DND-41 (cell line): ENCODE results near the gene XRN2.
"Not testable (repeated sequence)": the region's sequence is repeated elsewhere in the genome, so short reads cannot be mapped to it uniquely, and the experiment has no call there.

Experiments used
- ATAC-seq: fragments of 200-7000 bp; cut with Tn5 transposase; 3 replicates; pipeline ENCODE4 v1.9.1; 2021; ENCODE audit warnings: low read depth; ENCODE audit not compliant: insufficient read depth
- DNase-seq: peaks from one replicate; pipeline ENCODE4 v3.0.0-alpha.2; 2020
- H2AFZ ChIP-seq: 2 replicates; pipeline ENCODE4 v1.6.0; 2012; ENCODE audit warnings: low read depth, low read length
- H3K27ac ChIP-seq: 2 replicates; pipeline ENCODE4 v1.5.1; 2012; ENCODE audit warnings: low read length, inconsistent platforms
- H3K27me3 ChIP-seq: fragments of 200-600 bp; sonication (generic); 2 replicates; pipeline ENCODE4 v1.6.0; 2012; ENCODE audit warnings: low read length, mild to moderate bottlenecking, inconsistent platforms; ENCODE audit not compliant: insufficient read depth, poor library complexity
- H3K36me3 ChIP-seq: 2 replicates; pipeline ENCODE4 v1.5.1; 2012; ENCODE audit warnings: low read length, inconsistent platforms; ENCODE audit not compliant: insufficient read depth
- H3K4me1 ChIP-seq: 2 replicates; pipeline ENCODE4 v1.5.1; 2012; ENCODE audit warnings: mild to moderate bottlenecking, low read length; ENCODE audit not compliant: insufficient read depth
- H3K4me2 ChIP-seq: 2 replicates; pipeline ENCODE4 v1.6.0; 2012; ENCODE audit warnings: mild to moderate bottlenecking, moderate library complexity, low read length, inconsistent platforms; ENCODE audit not compliant: insufficient read depth
- H3K4me3 ChIP-seq, 2 experiments: fragments of 200-600 bp in 1 of 2; shearing (Covaris generic) in 1 of 2; 2 replicates each; pipeline ENCODE4 v1.5.1; 2012 to 2016; ENCODE audit warnings: inconsistent platforms in 2 of 2, low read length in 2 of 2, mild to moderate bottlenecking in 2 of 2, low read depth in 1 of 2, moderate library complexity in 1 of 2
- H3K79me2 ChIP-seq: 2 replicates; pipeline ENCODE4 v1.6.0; 2012; ENCODE audit warnings: low read length, inconsistent platforms; ENCODE audit not compliant: insufficient read depth
- H3K9ac ChIP-seq: 2 replicates; pipeline ENCODE4 v1.6.0; 2012; ENCODE audit warnings: low read depth, mild to moderate bottlenecking, inconsistent platforms, low read length, moderate library complexity
- H3K9me3 ChIP-seq: 2 replicates; pipeline ENCODE4 v1.5.1; 2012; ENCODE audit warnings: low read length, moderate library complexity, mild to moderate bottlenecking, inconsistent platforms; ENCODE audit not compliant: insufficient read depth, severe bottlenecking
- H4K20me1 ChIP-seq: 2 replicates; pipeline ENCODE4 v1.6.0; 2012; ENCODE audit warnings: low read length; ENCODE audit not compliant: insufficient read depth
- EZH2 ChIP-seq: IDR thresholded peaks from 3 replicates; pipeline ENCODE4 v1.6.1; 2012; ENCODE audit warnings: borderline replicate concordance, low read depth, mild to moderate bottlenecking, moderate library complexity, low read length, inconsistent platforms; ENCODE audit not compliant: severe bottlenecking
- TF ChIP-seq, protein P1 (sequence below): IDR thresholded peaks from 2 replicates; pipeline ENCODE4 v1.5.1; 2012; ENCODE audit warnings: borderline replicate concordance, low read length, moderate library complexity, mild to moderate bottlenecking; ENCODE audit not compliant: poor library complexity, severe bottlenecking; ENCODE audit errors: extremely low read depth

XRN2 gene

DNA sequence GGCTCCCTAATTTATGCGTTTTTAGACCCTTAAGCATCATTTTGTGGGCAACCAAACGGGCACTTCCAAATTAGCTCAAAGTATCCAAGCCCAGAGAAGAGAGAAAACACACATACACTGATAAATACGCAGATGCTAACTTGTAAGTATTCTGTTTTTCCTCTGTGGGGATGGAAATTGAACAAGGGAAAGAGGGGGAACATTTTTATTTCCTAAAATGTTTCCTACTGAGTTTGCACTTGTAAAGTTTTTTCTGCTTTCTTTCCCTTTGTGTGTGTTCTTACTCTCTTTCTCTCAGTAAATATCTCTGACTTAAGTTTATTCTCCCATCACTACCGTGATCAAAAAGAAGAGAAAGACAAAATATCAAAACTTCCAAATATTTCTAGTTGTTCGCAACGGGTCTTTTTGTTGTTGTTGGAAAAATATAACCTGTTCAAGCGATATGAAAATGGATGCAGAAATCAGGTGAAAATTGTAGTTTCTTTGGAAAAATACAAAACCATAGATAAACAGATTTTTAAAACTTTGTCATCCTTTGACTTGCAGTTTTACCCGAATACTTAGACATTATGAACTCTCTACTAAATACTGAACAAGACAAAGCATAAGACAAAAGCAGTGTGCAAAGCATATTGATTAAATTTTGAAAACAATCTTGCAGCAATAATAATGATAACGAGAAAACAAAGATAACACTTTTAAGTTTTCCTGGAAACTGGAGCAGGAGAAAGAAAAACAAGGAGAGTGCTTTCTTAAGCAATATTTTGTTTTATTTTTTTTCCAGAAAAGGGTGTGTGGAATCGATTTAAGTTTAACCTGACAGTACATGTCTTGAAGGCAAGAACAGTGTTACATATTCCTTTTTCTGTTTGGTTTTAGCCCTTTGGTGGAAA lies 95.2 kb downstream of the XRN2 start:
- ATAC-seq (no peak), DNase-seq (no peak)
- H3K27me3 ChIP-seq = peaks cover 23% of the 10 kb centered on the region
- H3K4me2 ChIP-seq = no peak overlapping the region
- H4K20me1 ChIP-seq = no peaks in the 10 kb centered on the region
- no peaks in the 10 kb centered on the region for H3K9me3 ChIP-seq
- H3K79me2 ChIP-seq = no peaks in the 10 kb centered on the region
- no peak overlapping the region for H3K4me3 ChIP-seq
- no peaks in the 10 kb centered on the region for H3K36me3 ChIP-seq
- H3K4me1 ChIP-seq = no peaks in the 10 kb centered on the region
- H3K27ac ChIP-seq = no peak overlapping the region
- TF ChIP-seq, protein P1, sequence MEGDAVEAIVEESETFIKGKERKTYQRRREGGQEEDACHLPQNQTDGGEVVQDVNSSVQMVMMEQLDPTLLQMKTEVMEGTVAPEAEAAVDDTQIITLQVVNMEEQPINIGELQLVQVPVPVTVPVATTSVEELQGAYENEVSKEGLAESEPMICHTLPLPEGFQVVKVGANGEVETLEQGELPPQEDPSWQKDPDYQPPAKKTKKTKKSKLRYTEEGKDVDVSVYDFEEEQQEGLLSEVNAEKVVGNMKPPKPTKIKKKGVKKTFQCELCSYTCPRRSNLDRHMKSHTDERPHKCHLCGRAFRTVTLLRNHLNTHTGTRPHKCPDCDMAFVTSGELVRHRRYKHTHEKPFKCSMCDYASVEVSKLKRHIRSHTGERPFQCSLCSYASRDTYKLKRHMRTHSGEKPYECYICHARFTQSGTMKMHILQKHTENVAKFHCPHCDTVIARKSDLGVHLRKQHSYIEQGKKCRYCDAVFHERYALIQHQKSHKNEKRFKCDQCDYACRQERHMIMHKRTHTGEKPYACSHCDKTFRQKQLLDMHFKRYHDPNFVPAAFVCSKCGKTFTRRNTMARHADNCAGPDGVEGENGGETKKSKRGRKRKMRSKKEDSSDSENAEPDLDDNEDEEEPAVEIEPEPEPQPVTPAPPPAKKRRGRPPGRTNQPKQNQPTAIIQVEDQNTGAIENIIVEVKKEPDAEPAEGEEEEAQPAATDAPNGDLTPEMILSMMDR = no peak
- TF ChIP-seq EZH2 = no peak
- H2AFZ ChIP-seq = no peak overlapping the region
- no peak overlapping the region for H3K9ac ChIP-seq

GRCh38 chr20:21399005-21399475 lies 95.9 kb downstream of the XRN2 start:
- H3K9ac ChIP-seq = no peak overlapping the region
- no peaks in the 10 kb centered on the region for H4K20me1 ChIP-seq
- H3K27me3 ChIP-seq = peaks cover 23% of the 10 kb centered on the region
- TF ChIP-seq, protein P1 = no peak
- TF ChIP-seq EZH2 = no peak
- no peaks in the 10 kb centered on the region for H3K36me3 ChIP-seq
- DNase-seq = no peak
- no peak overlapping the region for H3K27ac ChIP-seq
- H3K4me2 ChIP-seq = no peak overlapping the region
- no peak for ATAC-seq
- H3K4me3 ChIP-seq = no peak overlapping the region
- no peak overlapping the region for H2AFZ ChIP-seq
- H3K4me1 ChIP-seq = no peaks in the 10 kb centered on the region
- H3K9me3 ChIP-seq = no peaks in the 10 kb centered on the region
- no peaks in the 10 kb centered on the region for H3K79me2 ChIP-seq

DNA sequence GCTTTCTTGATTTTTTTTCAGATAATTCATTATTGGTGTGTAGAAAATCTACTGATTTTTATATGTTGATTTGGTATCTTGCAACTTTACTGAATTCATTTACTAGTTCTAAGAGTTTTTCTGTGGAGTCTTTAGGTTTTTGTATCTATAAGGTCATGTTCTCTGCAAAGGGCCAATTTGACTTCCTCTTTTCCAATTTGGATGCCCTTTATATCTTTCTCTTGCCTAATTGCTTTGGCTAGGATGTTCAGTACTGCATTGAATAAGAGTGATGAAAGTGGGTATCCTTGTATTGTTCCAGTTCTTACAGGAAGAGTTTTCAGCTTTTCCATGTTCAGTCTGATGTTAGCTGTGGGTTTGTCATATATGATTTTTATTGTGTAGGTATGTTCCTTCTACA lies 108.6 kb downstream of the XRN2 start:
- H3K4me3 ChIP-seq = no peak overlapping the region
- no peak overlapping the region for H3K9ac ChIP-seq
- H2AFZ ChIP-seq = no peak overlapping the region
- H3K4me2 ChIP-seq = no peak overlapping the region
- H3K27ac ChIP-seq = no peak overlapping the region
- no peak for ATAC-seq
- H3K79me2 ChIP-seq = no peaks in the 10 kb centered on the region
- H3K27me3 ChIP-seq = no peaks in the 10 kb centered on the region
- H3K36me3 ChIP-seq = no peaks in the 10 kb centered on the region
- DNase-seq = no peak
- no peaks in the 10 kb centered on the region for H3K9me3 ChIP-seq
- H3K4me1 ChIP-seq = no peaks in the 10 kb centered on the region
- TF ChIP-seq, protein P1 = no peak
- no peak for TF ChIP-seq EZH2
- no peaks in the 10 kb centered on the region for H4K20me1 ChIP-seq

DNA sequence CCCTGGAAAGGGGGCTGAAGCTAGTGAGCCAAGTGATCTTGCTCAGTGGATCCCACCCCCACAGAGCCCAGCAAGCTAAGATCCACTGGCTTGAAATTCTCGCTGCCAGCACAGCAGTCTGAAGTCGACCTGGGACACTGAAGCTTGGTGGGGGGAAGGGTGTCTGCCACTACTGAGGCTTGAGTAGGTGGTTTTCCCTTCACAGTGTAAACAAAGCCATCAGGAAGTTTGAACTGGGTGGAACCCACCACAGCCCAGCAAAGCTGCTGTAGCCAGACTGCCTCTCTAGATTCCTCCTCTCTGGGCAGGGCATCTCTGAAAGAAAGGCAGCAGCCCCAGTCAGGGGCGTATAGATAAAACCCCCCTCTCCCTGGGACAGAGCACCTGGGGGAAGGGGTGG lies 110.9 kb downstream of the XRN2 start:
- H3K9me3 ChIP-seq, H3K4me2 ChIP-seq, H3K79me2 ChIP-seq, H3K27me3 ChIP-seq, H3K27ac ChIP-seq, H4K20me1 ChIP-seq, H3K9ac ChIP-seq, H3K4me1 ChIP-seq, H3K36me3 ChIP-seq, H2AFZ ChIP-seq, ATAC-seq, H3K4me3 ChIP-seq: not testable (repeated sequence)
- DNase-seq = peak; percentile 6

- not testable (repeated sequence) for H3K36me3 ChIP-seq, H3K4me1 ChIP-seq, H3K27me3 ChIP-seq, H2AFZ ChIP-seq, H3K27ac ChIP-seq, H3K9ac ChIP-seq, H4K20me1 ChIP-seq, H3K9me3 ChIP-seq, H3K79me2 ChIP-seq, H3K4me3 ChIP-seq, DNase-seq, ATAC-seq, H3K4me2 ChIP-seq
Observed at GRCh38 chr20:21419147-21419546, 116.0 kb downstream of the XRN2 start.
